H1 (cell line): Measurements from ENCODE around the gene ZC4H2.

ENCODE experiments used
- BRCA1 ChIP-seq: IDR thresholded peaks from 2 replicates; pipeline ENCODE4 v1.6.1; 2012; ENCODE audit warnings: low read depth, low read length, improper control_type of control experiment
- EZH2 ChIP-seq: fragments of 200-600 bp; sonication (generic); IDR thresholded peaks from 2 replicates; pipeline ENCODE4 v1.7.1; 2012; ENCODE audit warnings: low read depth, mild to moderate bottlenecking, moderate library complexity, low read length, inconsistent platforms; ENCODE audit not compliant: severe bottlenecking
- GTF2F1 ChIP-seq: IDR thresholded peaks from 2 replicates; pipeline ENCODE4 v1.6.1; 2012; ENCODE audit warnings: low read depth, low read length, improper control_type of control experiment, borderline replicate concordance
- HDAC2 ChIP-seq, 2 experiments: fragments of 300-600 bp in 1 of 2; sonication (generic) in 1 of 2; IDR thresholded peaks; 2 replicates each; pipeline ENCODE4 v1.6.1; 2011 to 2012; ENCODE audit warnings: low read depth in 2 of 2, low read length in 2 of 2, mild to moderate bottlenecking in 2 of 2, moderate library complexity in 2 of 2, borderline replicate concordance in 1 of 2, inconsistent platforms in 1 of 2
- JUN ChIP-seq: IDR thresholded peaks from 2 replicates; pipeline ENCODE4 v1.6.1; 2011; ENCODE audit warnings: low read depth, mild to moderate bottlenecking, improper control_type of control experiment, low read length
- POLR2A ChIP-seq, 2 experiments: IDR thresholded peaks; 1 replicate in 1 of 2; 2 replicates in 1 of 2; pipeline ENCODE4 v1.6.1; 2011; ENCODE audit warnings: low read depth in 2 of 2, low read length in 2 of 2, mild to moderate bottlenecking in 2 of 2; ENCODE audit errors: control extremely low read depth in 1 of 2
- POLR2AphosphoS5 ChIP-seq: IDR thresholded peaks from 2 replicates; pipeline ENCODE4 v1.6.1; 2011; ENCODE audit warnings: low read depth, low read length
- RXRA ChIP-seq: IDR thresholded peaks from 2 replicates; pipeline ENCODE4 v1.6.1; 2011; ENCODE audit warnings: low read depth, mild to moderate bottlenecking, low read length, moderate library complexity; ENCODE audit not compliant: insufficient read depth
- SP1 ChIP-seq: IDR thresholded peaks from 2 replicates; pipeline ENCODE4 v1.6.1; 2011; ENCODE audit warnings: low read depth, low read length
- SUZ12 ChIP-seq: fragments of 200-600 bp; sonication (generic); IDR thresholded peaks from 2 replicates; pipeline ENCODE4 v1.6.1; 2012; ENCODE audit warnings: mild to moderate bottlenecking, inconsistent platforms, low read length, moderate library complexity, mixed read lengths
- YY1 ChIP-seq: IDR thresholded peaks from 2 replicates; pipeline ENCODE4 v1.6.1; 2011; ENCODE audit warnings: low read depth, mild to moderate bottlenecking, low read length
- ZNF274 ChIP-seq: IDR thresholded peaks from 2 replicates; pipeline ENCODE4 v1.7.0; 2012; ENCODE audit warnings: low read length, borderline replicate concordance; ENCODE audit errors: extremely low read depth
- TF ChIP-seq, protein P1 (sequence below), 3 experiments: IDR thresholded peaks; 1 replicate in 2 of 3; 2 replicates in 1 of 3; pipeline versions ENCODE4 v1.5.1 to v1.6.1; 2011; ENCODE audit warnings: low read length in 3 of 3, mild to moderate bottlenecking in 3 of 3, inconsistent platforms in 2 of 3, low read depth in 1 of 3, moderate library complexity in 1 of 3; ENCODE audit not compliant: insufficient read depth in 1 of 3; ENCODE audit errors: control extremely low read depth in 1 of 3

- TF ChIP-seq, protein P1, sequence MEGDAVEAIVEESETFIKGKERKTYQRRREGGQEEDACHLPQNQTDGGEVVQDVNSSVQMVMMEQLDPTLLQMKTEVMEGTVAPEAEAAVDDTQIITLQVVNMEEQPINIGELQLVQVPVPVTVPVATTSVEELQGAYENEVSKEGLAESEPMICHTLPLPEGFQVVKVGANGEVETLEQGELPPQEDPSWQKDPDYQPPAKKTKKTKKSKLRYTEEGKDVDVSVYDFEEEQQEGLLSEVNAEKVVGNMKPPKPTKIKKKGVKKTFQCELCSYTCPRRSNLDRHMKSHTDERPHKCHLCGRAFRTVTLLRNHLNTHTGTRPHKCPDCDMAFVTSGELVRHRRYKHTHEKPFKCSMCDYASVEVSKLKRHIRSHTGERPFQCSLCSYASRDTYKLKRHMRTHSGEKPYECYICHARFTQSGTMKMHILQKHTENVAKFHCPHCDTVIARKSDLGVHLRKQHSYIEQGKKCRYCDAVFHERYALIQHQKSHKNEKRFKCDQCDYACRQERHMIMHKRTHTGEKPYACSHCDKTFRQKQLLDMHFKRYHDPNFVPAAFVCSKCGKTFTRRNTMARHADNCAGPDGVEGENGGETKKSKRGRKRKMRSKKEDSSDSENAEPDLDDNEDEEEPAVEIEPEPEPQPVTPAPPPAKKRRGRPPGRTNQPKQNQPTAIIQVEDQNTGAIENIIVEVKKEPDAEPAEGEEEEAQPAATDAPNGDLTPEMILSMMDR (IDR thresholded peaks at IDR 0.05; ENCODE audit: control extremely low read depth in 1 of 3, insufficient read depth in 1 of 3, low read depth in 1 of 3, low read length in 3 of 3) = no peak
- TF ChIP-seq RXRA (no peak), POLR2A (IDR thresholded peaks at IDR 0.05; ENCODE audit: control extremely low read depth in 1 of 2, low read depth in 2 of 2, low read length in 2 of 2) (no peak; a peak in 1 of 3 replicates), JUN (no peak), BRCA1 (no peak), ZNF274 (no peak), YY1 (no peak), POLR2AphosphoS5 (no peak), SP1 (no peak), GTF2F1 (no peak), EZH2 (no peak), SUZ12 (no peak), HDAC2 (IDR thresholded peaks at IDR 0.05; ENCODE audit: borderline replicate concordance in 1 of 2, low read depth in 2 of 2, low read length in 2 of 2) (no peak)
These were observed 759 bp downstream of the ZC4H2 start for GRCh38 chrX:64975491-64975890.
